ENCODE measurements around the gene ANKDD1A.

- no peak for TF ChIP-seq SUZ12 (IDR thresholded peaks at IDR 0.05; ENCODE audit: extremely low read depth, insufficient read depth, insufficient read length)
- TF ChIP-seq ZNF274 (IDR thresholded peaks at IDR 0.05; ENCODE audit: low read depth, low read length) = no peak
Observed at GRCh38 chr15:64878705-64879104, 33.0 kb upstream of the ANKDD1A start.

Measured in NT2/D1 (cell line).